ENCODE results near the gene PCDHB14.

PCDHB14 gene

GRCh38 chr5:141261238-141261546 lies 38.0 kb downstream of the PCDHB14 start:
- in situ Hi-C loops (cut with MboI; ENCODE audit: low sequenced_read_pairs) = no loop called here

DNA sequence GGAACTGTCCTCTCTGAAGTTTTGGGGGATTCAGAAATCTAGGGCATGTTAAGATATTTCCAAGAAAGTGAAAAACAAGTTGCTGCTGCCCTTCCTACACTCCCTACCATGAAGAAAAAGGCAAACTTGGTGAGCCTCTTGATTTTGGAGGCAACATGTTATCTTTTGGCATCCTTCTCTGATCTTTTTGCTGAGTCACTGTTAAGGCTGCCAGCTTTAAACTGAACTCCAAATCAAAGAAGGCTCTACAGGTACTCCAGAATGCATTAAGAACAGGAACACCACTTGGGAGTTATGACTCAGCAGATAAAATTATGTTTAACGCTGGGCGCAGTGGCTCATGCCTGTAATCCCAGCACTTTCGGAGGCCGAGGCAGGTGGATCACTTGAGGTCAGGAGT lies 46.1 kb downstream of the PCDHB14 start:
- in situ Hi-C loops (cut with MboI; ENCODE audit: low sequenced_read_pairs) = no loop called here

DNA sequence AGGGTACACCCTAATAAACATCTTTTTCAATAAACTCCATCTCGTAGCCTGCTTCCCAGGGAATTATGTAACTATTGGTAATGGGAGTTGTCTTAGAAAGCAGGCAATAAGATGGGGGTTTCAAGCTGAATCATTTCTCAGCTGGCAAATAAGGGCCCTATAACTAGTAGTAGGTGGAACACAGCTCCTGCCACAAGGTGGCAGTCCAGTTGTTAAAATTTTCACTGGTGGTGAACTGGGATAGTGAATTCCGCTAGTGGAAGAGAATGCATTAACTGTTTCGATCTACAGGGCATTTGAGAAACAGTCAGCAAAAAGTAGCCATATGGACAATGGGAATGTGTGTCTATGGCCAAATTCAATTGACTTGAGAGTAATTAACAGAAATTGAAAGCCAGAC lies 49.8 kb downstream of the PCDHB14 start:
- in situ Hi-C loops (cut with MboI; ENCODE audit: low sequenced_read_pairs) = no loop called here

Data from HL-60/S4 (cell line).